Activated B cell treated with CpG ODN at 0.5 μM for 24 hours (primary cell): ENCODE measurements around the gene OMG. TPM values are rescaled to one million over a fixed set of nuclear protein-coding genes. Genes with fewer than 3 reads are reported as not detected.
"Not testable (repeated sequence)": the region's sequence is repeated elsewhere in the genome, so short reads cannot be mapped to it uniquely, and the experiment has no call there.

Experiments used
- ATAC-seq: fragments of 200-7000 bp; cut with Tn5 transposase; one replicate; pipeline ENCODE4 v1.10.0; 2021; ENCODE audit warnings: low read depth, mild to moderate bottlenecking, moderate library complexity
- CTCF ChIA-PET: fragments of 350-600 bp; sonication (Branson Sonifier 250); formaldehyde crosslinking; loops from one replicate; lab custom pipeline; 2021; ENCODE audit warnings: antibody characterized with exemption; lab: Charles Lee
- POLR2A ChIA-PET: fragments of 350-600 bp; sonication (Branson Sonifier 250); formaldehyde crosslinking; loops from one replicate; lab custom pipeline; 2021; ENCODE audit warnings: antibody characterized with exemption; lab: Charles Lee
- DNase-seq: peaks from one replicate; pipeline ENCODE4 v3.0.0; 2022
- H3K27ac Mint-ChIP-seq: one replicate; pipeline ENCODE4 v1.8.0; 2020; ENCODE audit warnings: mixed read lengths
- H3K27me3 Mint-ChIP-seq: one replicate; pipeline ENCODE4 v1.8.0; 2021; ENCODE audit warnings: mixed read lengths
- H3K36me3 Mint-ChIP-seq: one replicate; pipeline ENCODE4 v1.8.0; 2021; ENCODE audit warnings: low read depth, mixed read lengths
- H3K4me1 Mint-ChIP-seq: one replicate; pipeline ENCODE4 v1.8.0; 2021; ENCODE audit warnings: mixed read lengths
- H3K4me3 Mint-ChIP-seq: one replicate; pipeline ENCODE4 v1.8.0; 2020; ENCODE audit warnings: mild to moderate bottlenecking, mixed read lengths
- H3K9me3 Mint-ChIP-seq: one replicate; pipeline ENCODE4 v1.8.0; 2020; ENCODE audit warnings: mixed read lengths
- intact Hi-C: fragments of 100-400 bp; cut with micrococcal nuclease; formaldehyde crosslinking; loops from one replicate; pipeline ENCODE4 v1.15.1; 2024
- total RNA-seq: library from RNA; stranded (reverse); gene quantifications from 2 replicates; pipeline ENCODE4 v1.2.3, GENCODE V29; 2022
- TF ChIP-seq, protein P1 (sequence below): fragments of 200-600 bp; IDR thresholded peaks from one replicate; pipeline ENCODE4 v1.8.0; 2022; ENCODE audit warnings: antibody characterized with exemption, mild to moderate bottlenecking

OMG gene
- total RNA-seq, 1 donor from 2014 or later, result 0.16 TPM

- H3K27me3 Mint-ChIP-seq, result no peaks in the 10 kb centered on the region
- ATAC-seq (peak; percentile 25), DNase-seq (no peak)
- TF ChIP-seq, protein P1, sequence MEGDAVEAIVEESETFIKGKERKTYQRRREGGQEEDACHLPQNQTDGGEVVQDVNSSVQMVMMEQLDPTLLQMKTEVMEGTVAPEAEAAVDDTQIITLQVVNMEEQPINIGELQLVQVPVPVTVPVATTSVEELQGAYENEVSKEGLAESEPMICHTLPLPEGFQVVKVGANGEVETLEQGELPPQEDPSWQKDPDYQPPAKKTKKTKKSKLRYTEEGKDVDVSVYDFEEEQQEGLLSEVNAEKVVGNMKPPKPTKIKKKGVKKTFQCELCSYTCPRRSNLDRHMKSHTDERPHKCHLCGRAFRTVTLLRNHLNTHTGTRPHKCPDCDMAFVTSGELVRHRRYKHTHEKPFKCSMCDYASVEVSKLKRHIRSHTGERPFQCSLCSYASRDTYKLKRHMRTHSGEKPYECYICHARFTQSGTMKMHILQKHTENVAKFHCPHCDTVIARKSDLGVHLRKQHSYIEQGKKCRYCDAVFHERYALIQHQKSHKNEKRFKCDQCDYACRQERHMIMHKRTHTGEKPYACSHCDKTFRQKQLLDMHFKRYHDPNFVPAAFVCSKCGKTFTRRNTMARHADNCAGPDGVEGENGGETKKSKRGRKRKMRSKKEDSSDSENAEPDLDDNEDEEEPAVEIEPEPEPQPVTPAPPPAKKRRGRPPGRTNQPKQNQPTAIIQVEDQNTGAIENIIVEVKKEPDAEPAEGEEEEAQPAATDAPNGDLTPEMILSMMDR, result no peak
- POLR2A ChIA-PET, result interaction anchor here (0.7 to 2.6 kb wide), 8 partner anchors 10 to 490 kb away, joined by 3 to 9 read pairs (median 4); partner anchors contain the start of gene CRLF3
- peak within 1 kb of the TSS; percentile 93 for H3K4me3 Mint-ChIP-seq
- CTCF ChIA-PET, result interaction anchor here (2.7 kb wide), 1 partner anchor 58 kb away, joined by 12 read pairs; no protein-coding TSS in a partner anchor
- H3K9me3 Mint-ChIP-seq, result peaks cover 3% of the 10 kb centered on the region
- peak within 1 kb of the TSS; percentile 94 for H3K27ac Mint-ChIP-seq
- peaks cover 63% of the 10 kb centered on the region for H3K4me1 Mint-ChIP-seq
- intact Hi-C loops, result loop anchor here (5.0 kb wide), 2 partner anchors 223 to 1747 kb away; partner anchors contain the start of genes ABHD15 and TP53I13
- peaks cover 48% of the 10 kb centered on the region for H3K36me3 Mint-ChIP-seq
Measured at GRCh38 chr17:31313982-31314781, 17.1 kb upstream of the OMG start, which contains the start of gene EVI2B. EVI2B (minus strand) TSS chr17:31314054; CDS start chr17:31305609, 8,445 bp downstream.

- peak overlapping the region; percentile 90 for H3K4me3 Mint-ChIP-seq
- intact Hi-C loops, result loop anchor here (5.0 kb wide), 2 partner anchors 225 to 1745 kb away; partner anchors contain the start of genes ABHD15 and TP53I13
- not testable (repeated sequence) for H3K9me3 Mint-ChIP-seq, ATAC-seq, DNase-seq, H3K27me3 Mint-ChIP-seq
- H3K4me1 Mint-ChIP-seq, result peaks cover 68% of the 10 kb centered on the region
- peak overlapping the region; percentile 88 for H3K27ac Mint-ChIP-seq
- POLR2A ChIA-PET, result interaction anchor here (0.6 to 11.6 kb wide), 7 partner anchors 7 to 534 kb away, joined by 3 to 247 read pairs (median 4); partner anchors contain the start of gene EVI2A
- CTCF ChIA-PET, result interaction anchor here (0.9 to 2.7 kb wide), 2 partner anchors 60 to 96 kb away, joined by 3 to 12 read pairs; no protein-coding TSS in a partner anchor
- H3K36me3 Mint-ChIP-seq, result peaks cover 49% of the 10 kb centered on the region
Measured at GRCh38 chr17:31312223-31312622, 15.2 kb upstream of the OMG start.

DNA sequence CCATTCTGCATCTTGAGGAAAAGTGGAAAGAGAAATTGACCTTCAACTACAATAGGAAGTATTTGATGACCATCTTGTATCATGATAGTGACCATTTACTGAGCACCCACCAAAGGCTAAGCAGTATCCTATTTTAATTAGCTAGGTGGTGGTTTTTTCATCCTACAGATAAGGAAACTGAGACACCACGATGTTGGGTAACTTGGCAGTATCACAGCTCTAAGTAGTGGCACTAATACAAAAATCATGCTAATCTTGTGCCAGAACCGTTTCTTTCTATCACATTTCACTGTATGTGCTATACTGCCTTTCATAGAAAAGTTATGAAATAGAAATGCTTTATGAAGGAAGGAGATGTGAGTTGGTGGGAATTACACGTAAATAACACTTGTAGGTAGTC is 14.5 kb upstream of the OMG start:
- DNase-seq (no peak), ATAC-seq (no peak)
- peak overlapping the region; percentile 90 for H3K4me3 Mint-ChIP-seq
- ChIA-PET POLR2A (interaction anchor here (0.6 to 11.6 kb wide), 9 partner anchors 7 to 534 kb away, joined by 3 to 247 read pairs (median 4); partner anchors contain the start of gene EVI2A), CTCF (interaction anchor here (0.9 to 2.7 kb wide), 2 partner anchors 61 to 96 kb away, joined by 3 to 12 read pairs; no protein-coding TSS in a partner anchor)
- peak overlapping the region; percentile 88 for H3K27ac Mint-ChIP-seq
- intact Hi-C loops, result loop anchor here (5.0 kb wide), 2 partner anchors 226 to 1744 kb away; partner anchors contain the start of genes ABHD15 and TP53I13
- peaks cover 3% of the 10 kb centered on the region for H3K9me3 Mint-ChIP-seq
- TF ChIP-seq, protein P1, result no peak
- H3K27me3 Mint-ChIP-seq, result no peaks in the 10 kb centered on the region
- H3K36me3 Mint-ChIP-seq, result peaks cover 53% of the 10 kb centered on the region
- H3K4me1 Mint-ChIP-seq, result peaks cover 69% of the 10 kb centered on the region

DNA sequence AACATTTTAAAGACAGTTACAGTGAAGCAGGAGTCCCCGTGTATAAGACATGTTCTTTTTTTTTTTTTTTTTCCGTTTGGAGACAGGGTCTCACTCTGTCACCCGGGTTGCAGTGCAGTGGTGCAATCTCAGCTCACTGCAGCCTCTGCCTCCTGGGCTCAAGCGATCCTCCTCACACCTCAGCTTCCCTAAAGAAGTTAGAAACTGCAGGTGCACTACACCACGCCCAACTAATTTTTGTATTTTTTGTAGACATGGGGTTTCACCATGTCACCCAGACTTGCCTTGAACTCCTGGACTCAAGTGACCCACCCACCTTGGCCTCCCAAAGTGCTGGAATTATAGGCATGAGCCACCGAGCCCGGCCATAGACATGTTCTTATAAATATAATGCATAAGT is 13.8 kb upstream of the OMG start:
- peaks cover 69% of the 10 kb centered on the region for H3K4me1 Mint-ChIP-seq
- POLR2A ChIA-PET, result interaction anchor here (0.6 to 11.6 kb wide), 10 partner anchors 8 to 523 kb away, joined by 3 to 247 read pairs (median 4); partner anchors contain the start of genes CRLF3 and EVI2A
- CTCF ChIA-PET, result no interaction called here
- peak overlapping the region; percentile 90 for H3K4me3 Mint-ChIP-seq
- intact Hi-C loops, result loop anchor here (5.0 kb wide), 2 partner anchors 226 to 1744 kb away; partner anchors contain the start of genes ABHD15 and TP53I13
- peak overlapping the region; percentile 88 for H3K27ac Mint-ChIP-seq
- no peaks in the 10 kb centered on the region for H3K27me3 Mint-ChIP-seq
- H3K36me3 Mint-ChIP-seq, result peaks cover 55% of the 10 kb centered on the region
- peaks cover 3% of the 10 kb centered on the region for H3K9me3 Mint-ChIP-seq
- no peak for DNase-seq
- ATAC-seq, result peak; percentile 15
- TF ChIP-seq, protein P1, result no peak

GRCh38 chr17:31310260-31310659 is 13.2 kb upstream of the OMG start:
- Mint-ChIP-seq H3K27me3 (no peaks in the 10 kb centered on the region), H3K27ac (peak overlapping the region; percentile 88), H3K4me1 (peaks cover 70% of the 10 kb centered on the region), H3K36me3 (peaks cover 62% of the 10 kb centered on the region), H3K9me3 (peaks cover 3% of the 10 kb centered on the region), H3K4me3 (peak overlapping the region; percentile 78)
- intact Hi-C loops, result loop anchor here (5.0 kb wide), 2 partner anchors 227 to 1743 kb away; partner anchors contain the start of genes ABHD15 and TP53I13
- ATAC-seq (peak; percentile 5), DNase-seq (no peak)
- TF ChIP-seq, protein P1, result no peak
- ChIA-PET POLR2A (interaction anchor here (0.6 to 11.6 kb wide), 10 partner anchors 9 to 522 kb away, joined by 3 to 247 read pairs (median 4); partner anchors contain the start of genes CRLF3 and EVI2A), CTCF (interaction anchor here (0.7 to 1.0 kb wide), 2 partner anchors 7 to 200 kb away, joined by 3 read pairs; no protein-coding TSS in a partner anchor)
